SK-N-DZ (cell line): ENCODE data around the gene LCAT.
A peak's percentile ranks its signal among the peaks of the same experiment; 100 is the strongest.

Source experiments
- DNase-seq: peaks from one replicate; pipeline ENCODE4 v3.0.0-alpha.2; 2015; ENCODE audit warnings: low spot score

Gene LCAT

DNA sequence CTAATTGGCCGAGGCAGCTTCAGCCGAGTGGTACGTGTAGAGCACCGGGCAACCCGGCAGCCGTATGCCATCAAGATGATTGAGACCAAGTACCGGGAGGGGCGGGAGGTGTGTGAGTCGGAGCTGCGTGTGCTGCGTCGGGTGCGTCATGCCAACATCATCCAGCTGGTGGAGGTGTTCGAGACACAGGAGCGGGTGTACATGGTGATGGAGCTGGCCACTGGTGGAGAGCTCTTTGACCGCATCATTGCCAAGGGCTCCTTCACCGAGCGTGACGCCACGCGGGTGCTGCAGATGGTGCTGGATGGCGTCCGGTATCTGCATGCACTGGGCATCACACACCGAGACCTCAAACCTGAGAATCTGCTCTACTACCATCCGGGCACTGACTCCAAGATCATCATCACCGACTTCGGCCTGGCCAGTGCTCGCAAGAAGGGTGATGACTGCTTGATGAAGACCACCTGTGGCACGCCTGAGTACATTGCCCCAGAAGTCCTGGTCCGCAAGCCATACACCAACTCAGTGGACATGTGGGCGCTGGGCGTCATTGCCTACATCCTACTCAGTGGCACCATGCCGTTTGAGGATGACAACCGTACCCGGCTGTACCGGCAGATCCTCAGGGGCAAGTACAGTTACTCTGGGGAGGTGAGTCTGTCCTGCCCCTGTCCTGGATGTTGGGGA lies 34.7 kb downstream of the LCAT start:
- no peak for DNase-seq

DNA sequence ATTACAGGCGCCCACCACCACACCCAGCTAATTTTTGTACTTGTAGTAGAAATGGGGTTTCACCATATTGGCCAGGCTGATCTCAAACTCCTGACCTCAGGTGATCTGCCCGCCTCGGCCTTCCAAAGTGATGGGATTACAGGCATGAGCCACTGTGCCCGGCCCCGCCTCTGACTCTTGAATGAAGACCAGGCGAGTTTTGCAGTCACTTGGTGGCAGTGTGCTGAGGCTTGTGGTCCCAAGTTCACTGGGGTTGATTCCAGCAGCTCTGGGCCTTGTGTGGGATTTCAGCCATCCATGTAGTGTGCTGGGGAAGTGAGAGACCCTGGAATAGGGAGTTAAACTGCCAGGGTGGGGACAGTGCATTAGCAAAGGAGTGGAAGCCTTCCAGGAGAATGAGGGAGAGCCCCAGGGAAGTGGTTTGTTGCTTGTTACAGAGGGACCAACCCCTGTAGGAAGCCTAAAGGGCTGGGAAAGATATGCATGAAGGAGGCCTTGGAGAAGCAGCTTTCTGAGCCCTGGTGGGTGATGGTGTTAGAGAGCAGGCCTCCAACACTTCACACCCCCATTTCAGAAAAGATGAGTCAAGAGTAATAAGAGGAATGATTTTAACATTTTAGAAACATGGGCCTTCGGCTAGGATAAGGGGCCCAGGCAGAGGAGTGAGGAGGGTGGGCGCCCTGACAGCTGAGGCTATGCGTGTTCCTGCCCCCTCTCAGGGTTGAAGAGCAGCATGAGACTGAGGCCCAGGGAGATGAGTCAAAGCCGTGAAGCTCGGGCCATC lies 36.3 kb downstream of the LCAT start:
- no peak for DNase-seq

DNA sequence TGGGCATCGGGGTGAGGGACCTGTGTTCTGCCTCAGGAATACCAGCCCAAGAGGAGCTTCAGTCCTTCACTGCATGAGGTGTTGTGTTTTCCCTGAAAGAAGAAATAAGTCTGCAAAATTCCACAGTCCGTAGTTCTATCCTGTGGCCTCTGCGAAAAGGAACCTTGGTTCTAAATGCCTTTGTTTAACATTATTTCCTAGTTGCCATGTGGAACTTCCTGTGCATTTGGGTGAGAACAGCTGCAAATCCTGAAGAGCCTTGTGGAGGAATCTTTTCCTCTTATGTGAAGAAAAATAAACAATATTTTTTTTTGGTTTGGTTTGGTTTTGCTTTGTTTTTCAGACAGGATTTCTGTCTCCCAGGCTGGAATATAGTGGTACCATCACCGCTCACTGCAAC lies 41.1 kb downstream of the LCAT start:
- no peak for DNase-seq

DNA sequence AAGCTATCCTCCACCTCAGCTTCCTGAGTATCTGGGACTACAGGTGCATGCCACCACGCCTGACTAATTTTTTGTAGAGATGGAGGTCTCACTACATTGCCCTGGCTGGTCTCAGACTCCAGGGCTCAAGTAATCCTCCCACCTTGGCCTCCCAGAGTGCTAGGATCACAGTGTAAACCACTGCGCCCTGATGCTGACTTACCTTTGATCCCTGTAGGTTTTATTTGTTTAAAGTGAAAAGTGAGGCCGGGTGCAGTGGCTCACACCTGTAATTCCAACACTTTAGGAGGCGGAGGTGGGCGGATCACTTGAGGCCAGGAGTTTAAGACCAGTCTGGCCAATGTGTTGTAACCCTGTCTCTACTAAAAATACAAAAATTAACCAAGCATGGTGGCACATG lies 42.2 kb downstream of the LCAT start:
- DNase-seq, result no peak

DNA sequence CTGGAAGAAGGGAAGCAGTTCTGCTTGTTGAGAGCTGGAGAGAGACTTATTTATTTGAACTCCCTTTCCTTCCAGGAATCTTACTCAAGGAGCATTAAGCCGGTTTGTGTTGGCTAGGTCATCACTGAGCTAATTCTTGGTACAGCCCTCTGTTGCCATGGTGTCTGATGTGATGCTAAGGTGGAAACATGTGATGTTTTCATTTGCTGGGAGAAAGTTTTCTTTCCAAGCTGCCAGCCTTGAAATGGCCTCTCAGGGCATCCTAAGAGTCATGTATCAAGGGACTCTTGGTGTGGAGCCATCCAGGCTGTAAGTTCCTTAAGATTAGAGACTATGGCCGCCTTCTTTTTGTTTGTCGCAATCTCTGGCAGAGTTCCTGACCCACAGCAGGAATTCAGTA lies 46.7 kb downstream of the LCAT start:
- DNase-seq, result no peak

DNA sequence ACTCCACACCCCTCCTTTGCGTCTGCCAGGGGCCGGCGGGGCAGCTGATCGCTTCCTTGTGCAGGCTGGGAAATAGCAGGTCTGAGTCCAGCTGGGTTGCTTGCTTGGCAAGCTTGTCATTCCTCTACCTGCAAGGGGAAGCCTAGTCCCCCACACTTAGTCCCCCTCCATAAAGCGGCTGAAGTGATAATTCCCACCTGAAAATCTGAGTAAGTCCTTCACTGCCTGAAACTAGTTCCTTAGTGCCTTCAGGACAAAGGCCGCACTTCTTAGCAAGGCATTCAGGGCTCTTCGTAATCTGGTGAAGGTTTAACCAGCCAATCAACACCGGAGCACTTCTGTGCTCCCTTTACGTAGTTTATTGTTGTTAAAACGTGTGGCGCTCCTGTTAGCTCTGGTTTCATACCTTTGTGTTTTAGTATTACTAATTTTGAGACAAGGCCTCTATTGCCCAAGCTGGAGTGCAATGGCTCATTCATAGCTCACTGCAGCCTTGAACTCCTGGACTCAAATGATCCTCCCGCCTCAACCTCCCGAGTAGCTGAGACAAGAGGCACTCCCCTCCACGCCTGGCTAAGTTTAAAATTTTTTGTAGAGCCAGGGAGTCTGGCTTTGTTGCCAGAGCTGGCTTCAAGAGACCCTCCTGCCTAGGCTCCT lies 50.0 kb downstream of the LCAT start:
- no peak for DNase-seq

DNA sequence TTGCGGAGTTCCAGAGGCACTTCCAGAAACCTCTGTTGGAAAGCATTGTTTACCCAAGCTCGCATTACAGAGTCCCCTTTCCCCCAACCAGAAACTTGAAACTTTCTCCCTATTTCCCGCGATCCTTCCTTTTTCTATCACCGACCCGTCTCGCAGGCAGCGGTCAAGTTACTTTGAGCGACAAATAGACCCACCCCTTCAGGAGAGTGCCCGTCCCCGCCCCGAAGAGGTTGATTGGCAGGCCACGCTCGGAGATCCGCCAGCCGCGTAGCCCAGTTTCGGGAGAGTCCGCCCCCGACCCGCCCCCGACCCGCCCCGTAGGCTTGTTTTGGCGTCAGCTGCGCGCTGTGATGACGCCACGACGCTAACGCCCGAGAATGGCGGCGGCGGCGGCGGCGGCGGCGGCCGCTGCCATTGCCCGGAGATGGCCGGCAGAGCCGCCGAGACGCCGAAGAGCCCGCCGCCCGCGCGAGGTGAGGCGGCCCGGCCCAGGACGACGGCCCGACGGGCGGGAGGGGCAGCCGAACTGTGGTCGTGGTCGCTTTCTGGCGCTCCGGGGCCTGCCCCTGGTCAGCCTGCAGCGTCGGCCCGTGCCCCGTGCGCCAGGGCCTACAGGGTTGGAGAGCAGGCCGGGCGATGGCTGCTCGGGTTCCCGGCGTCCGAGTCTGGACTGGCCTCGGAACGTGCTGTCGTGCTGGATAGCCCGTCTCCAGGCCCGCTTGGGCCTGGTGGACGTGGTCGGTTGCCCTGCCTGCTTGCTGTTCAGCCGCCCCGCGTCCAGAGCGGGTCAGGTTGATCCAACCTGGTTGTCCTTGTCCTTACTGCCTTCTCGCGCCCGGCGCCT lies 50.8 kb downstream of the LCAT start, which contains the start of gene PSKH1:
Gene PSKH1 (plus strand): TSS at position 356 of the 844 bp plus-strand sequence. CDS start 15,496 bp downstream, outside the sequence.
- peak; percentile 93 for DNase-seq

DNA sequence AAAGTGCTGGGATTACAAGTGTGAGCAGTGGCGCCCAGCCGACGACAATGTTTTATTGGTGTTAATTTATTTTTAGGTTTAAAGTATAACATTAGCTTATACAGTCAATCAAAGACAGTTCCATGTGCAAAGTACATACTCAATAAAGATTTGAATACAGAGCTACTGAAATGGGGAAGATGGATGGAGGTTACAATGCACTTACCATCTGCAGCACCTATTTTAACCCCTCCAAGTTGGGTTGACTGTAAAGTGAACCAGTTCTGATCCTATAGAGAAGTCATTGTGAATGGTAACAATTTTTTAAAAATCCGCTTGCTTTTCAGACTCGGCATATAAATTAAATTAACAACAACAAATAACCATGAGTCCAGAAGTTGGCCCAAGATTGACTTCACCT lies 51.5 kb downstream of the LCAT start:
- no peak for DNase-seq
